ENCODE data around the gene KBTBD13. TPM values are rescaled to one million over a fixed set of nuclear protein-coding genes. Genes with fewer than 3 reads are reported as not detected.
A peak's percentile ranks its signal among the peaks of the same experiment; 100 is the strongest.

The KBTBD13 gene
- total RNA-seq, 1 donor from 2014 or later: 0.21 TPM

DNA sequence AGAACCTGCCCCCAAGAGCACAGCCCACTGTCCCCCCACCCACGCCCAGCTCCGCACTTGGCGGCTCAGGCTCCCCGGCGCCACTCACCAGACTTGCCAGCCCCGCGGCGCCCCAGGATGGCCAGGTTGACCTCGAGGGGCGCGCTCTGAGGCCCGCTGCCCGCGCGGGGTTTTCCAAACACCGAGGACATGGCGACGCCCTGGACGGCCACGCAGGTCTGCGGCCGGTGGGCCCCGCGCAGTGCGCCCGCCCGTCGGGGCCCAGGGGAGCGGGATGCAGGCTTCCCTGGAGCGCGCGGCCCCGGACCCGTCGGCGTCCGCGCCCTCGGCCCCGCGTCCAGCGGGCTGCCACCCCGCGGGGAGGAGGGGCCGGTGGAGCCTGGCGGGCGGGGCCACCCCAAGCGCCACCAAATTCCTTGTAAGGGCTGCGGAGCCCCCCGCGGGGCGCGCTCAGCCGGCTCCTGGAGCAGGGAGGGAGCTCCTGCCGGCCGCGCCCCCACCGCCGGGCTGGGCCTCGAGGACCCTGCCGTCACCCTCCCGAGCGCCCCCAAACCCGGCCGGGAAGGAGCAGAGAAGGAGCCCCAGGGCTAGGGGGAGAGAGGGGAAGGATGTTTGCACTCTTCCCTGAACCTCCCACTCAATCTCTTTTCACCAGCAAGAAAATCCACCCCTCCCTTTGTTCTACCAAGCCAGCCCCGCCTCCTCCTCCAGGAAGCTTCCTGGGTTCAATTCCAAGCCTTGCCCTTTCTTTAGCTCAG is 8.7 kb upstream of the KBTBD13 start, which contains the start of gene RASL12:
TSS of gene RASL12 (minus strand) at position 347 of the 758 bp plus-strand sequence. CDS start at position 191, 156 bp downstream.
- Histone ChIP-seq H3K4me1 (peaks cover 25 to 70% of the 10 kb centered on the region in 2 donors), H3K27me3 (no peaks in the 10 kb centered on the region), H3K9me3 (no peaks in the 10 kb centered on the region), H3K4me3 (peak within 1 kb of the TSS; percentile 56 to 75), H3K36me3 (peaks cover 6 to 12% of the 10 kb centered on the region in 2 donors), H3K27ac (peak within 1 kb of the TSS; percentile 97)
- peak in 1 of 2 donors; percentile 85 for DNase-seq (ENCODE audit: low spot score in 2 of 2)
- TF ChIP-seq, protein P1, sequence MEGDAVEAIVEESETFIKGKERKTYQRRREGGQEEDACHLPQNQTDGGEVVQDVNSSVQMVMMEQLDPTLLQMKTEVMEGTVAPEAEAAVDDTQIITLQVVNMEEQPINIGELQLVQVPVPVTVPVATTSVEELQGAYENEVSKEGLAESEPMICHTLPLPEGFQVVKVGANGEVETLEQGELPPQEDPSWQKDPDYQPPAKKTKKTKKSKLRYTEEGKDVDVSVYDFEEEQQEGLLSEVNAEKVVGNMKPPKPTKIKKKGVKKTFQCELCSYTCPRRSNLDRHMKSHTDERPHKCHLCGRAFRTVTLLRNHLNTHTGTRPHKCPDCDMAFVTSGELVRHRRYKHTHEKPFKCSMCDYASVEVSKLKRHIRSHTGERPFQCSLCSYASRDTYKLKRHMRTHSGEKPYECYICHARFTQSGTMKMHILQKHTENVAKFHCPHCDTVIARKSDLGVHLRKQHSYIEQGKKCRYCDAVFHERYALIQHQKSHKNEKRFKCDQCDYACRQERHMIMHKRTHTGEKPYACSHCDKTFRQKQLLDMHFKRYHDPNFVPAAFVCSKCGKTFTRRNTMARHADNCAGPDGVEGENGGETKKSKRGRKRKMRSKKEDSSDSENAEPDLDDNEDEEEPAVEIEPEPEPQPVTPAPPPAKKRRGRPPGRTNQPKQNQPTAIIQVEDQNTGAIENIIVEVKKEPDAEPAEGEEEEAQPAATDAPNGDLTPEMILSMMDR (IDR thresholded peaks at IDR 0.05): no peak
- intact Hi-C loops (cut with DNase I): loop anchor here (2.0 kb wide), 1 partner anchor 21 kb away; no protein-coding TSS in a partner anchor

DNA sequence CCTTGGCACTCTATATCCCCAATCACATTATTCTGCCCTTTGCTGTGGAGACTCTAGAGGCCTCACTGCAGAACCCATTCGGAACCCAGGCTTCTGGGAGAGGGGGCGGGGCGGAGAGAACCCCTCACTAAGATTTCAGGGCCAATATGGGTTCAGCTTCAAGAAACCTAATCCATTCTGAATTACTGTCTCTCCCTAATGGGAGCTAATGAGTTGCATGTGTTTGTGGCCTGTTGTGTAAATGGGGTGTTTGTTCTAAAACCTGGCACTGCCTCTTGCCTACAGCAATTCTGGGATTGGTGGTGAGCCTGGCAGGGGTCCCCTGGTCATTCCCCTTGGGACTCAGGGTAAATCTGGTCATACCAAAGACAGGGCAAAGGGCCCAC is 8.2 kb upstream of the KBTBD13 start:
- intact Hi-C loops (cut with DNase I): no loop called here
- H3K9me3 ChIP-seq: no peaks in the 10 kb centered on the region
- TF ChIP-seq, protein P1 (IDR thresholded peaks at IDR 0.05): no peak
- H3K27ac ChIP-seq: peak overlapping the region; percentile 97
- no peaks in the 10 kb centered on the region for H3K27me3 ChIP-seq
- peaks cover 6 to 12% of the 10 kb centered on the region in 2 donors for H3K36me3 ChIP-seq
- H3K4me3 ChIP-seq: peak overlapping the region; percentile 56 to 75
- no peak for DNase-seq (ENCODE audit: low spot score in 2 of 2)
- peaks cover 22 to 64% of the 10 kb centered on the region in 2 donors for H3K4me1 ChIP-seq

DNA sequence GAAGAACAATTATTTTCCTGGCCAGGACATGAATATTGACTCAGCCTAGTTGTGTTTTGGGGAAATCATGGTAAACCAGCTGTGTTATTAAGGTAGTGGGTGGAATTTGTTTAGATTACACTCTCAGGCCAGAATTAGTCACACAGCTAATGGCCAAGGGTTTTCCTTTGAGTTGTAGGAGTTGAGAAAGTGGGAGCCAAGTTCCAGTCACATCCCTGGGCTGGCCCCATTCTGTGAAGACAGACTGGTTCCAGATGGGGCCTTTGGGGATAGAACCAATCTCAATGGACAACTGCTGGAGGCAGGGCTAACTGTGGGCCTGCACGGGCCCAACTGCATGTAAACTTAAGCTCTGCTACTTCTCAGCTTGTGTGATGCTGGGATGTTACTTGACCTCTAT is 7.4 kb upstream of the KBTBD13 start:
- TF ChIP-seq, protein P1 (IDR thresholded peaks at IDR 0.05): no peak
- intact Hi-C loops (cut with DNase I): no loop called here
- Histone ChIP-seq H3K9me3 (no peaks in the 10 kb centered on the region), H3K27me3 (no peaks in the 10 kb centered on the region), H3K27ac (peak overlapping the region; percentile 97), H3K4me1 (peaks cover 14 to 56% of the 10 kb centered on the region in 2 donors), H3K36me3 (peaks cover 0 to 12% of the 10 kb centered on the region in 2 donors), H3K4me3 (no peak overlapping the region)
- no peak for DNase-seq (ENCODE audit: low spot score in 2 of 2)

DNA sequence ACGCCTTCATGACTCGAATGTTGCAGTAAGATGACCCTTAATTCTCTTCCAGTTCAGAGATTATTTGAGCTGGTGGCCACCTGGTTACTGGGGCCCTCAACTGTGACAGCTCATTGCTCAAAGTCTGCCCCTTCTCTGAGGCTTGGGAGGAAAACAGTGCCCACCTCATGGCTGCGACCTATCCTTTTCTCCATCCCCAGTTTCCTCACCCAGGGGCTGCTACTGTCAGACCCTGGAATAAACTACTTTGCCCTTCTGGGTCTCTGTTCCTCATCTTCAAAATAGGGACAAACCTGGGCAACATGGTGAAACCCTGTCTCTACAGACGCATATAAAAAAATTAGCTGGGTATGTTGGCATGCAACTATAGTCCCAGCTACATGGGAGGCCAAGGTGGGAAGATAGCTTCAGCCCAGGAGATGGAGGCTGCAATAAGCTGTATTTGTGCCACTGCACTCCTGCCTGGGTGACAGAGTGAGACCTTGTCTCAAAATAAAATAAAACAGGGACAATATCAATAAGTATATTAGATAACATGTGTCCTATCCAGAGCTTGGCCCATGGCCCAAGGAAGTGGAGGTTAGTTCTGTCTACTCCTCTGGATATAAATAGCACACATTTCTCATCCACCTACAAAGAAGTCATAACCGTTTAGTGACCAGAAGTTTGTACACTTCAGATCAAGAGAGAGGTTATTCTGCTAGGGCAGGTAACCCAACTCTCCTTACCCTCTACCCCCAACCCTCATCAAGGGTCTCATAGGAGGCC is 6.6 kb upstream of the KBTBD13 start:
- peaks cover 12 to 49% of the 10 kb centered on the region in 2 donors for H3K4me1 ChIP-seq
- H3K27me3 ChIP-seq: no peaks in the 10 kb centered on the region
- H3K4me3 ChIP-seq: no peak overlapping the region
- intact Hi-C loops (cut with DNase I): no loop called here
- no peaks in the 10 kb centered on the region for H3K9me3 ChIP-seq
- TF ChIP-seq, protein P1 (IDR thresholded peaks at IDR 0.05): no peak
- H3K36me3 ChIP-seq: peaks cover 0 to 8% of the 10 kb centered on the region in 2 donors
- H3K27ac ChIP-seq: peak overlapping the region; percentile 97
- no peak for DNase-seq (ENCODE audit: low spot score in 2 of 2)

DNA sequence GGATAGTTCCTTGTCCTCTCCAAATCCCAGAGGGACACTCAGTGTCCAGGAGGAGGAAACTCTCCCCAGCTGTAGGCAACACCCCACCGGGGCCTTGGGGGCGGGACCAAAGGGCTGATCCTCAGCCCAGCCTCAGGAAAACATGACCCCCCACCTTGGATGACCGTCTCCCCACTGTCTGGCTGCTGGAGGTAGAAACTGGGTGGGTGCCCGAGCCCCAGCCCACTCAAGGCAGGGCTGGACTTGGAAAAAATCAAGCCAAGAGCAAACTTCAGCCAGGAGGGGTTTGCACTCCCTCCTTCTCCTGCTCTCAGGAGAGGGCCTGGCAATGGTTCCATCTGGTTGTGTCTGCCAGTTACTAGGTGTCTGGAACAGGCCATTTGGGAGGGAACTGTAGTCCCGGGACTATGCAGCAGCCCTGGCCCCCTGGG is 5.2 kb upstream of the KBTBD13 start:
- Histone ChIP-seq H3K4me1 (peaks cover 12 to 52% of the 10 kb centered on the region in 2 donors), H3K27me3 (no peaks in the 10 kb centered on the region), H3K27ac (peak overlapping the region; percentile 97), H3K4me3 (no peak overlapping the region), H3K9me3 (no peaks in the 10 kb centered on the region), H3K36me3 (no peaks in the 10 kb centered on the region)
- DNase-seq (ENCODE audit: low spot score in 2 of 2): peak; percentile 61 to 89
- intact Hi-C loops (cut with DNase I): no loop called here
- TF ChIP-seq, protein P1 (IDR thresholded peaks at IDR 0.05): no peak
